ENCODE results near the gene NRN1.
A peak's percentile ranks its signal among the peaks of the same experiment; 100 is the strongest.
"Not testable (repeated sequence)": the region's sequence is repeated elsewhere in the genome, so short reads cannot be mapped to it uniquely, and the experiment has no call there.

Gene NRN1

DNA sequence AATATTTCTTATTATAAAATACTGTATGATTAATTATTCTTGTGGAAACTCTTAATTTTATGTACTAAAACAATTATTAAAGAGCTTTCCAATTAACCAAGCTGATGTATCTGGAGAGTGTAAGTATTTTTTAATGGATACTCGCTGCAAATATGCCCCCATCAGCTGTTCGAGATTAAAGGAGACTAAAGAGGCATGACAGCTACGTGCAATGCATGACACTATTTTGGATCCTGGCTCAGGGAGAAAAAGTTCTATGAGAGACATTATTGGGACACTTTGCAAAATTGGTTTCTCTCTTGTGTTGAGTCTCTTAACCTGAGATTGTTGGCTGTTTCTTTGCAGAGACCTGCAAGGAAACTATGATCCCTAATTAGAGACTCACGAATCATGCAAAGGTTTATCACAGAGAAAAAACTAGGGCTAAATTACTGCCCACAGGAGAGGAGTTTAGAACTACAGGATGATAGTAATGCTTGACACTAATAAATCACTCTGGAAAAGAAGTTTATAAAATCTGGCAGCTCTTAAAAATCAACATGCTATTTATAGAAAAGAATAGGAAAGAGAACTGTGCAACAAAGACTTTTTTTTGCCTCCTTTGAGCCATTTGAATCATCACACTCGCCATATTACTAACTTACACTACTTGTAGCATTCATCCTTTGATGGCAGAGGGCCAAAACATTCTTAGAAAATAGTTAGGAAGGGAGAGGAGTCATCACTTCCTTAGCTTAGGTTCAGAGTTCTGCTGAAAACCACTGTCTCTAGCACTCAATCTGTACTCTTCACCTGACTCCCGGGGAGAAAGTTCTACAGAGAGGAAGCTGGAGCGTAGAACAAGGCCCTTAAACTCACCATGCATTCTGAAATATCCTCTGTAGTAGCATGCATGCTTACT is 25.3 kb downstream of the NRN1 start:
- no peak for DNase-seq (ENCODE audit: low read depth)

- DNase-seq (ENCODE audit: low read depth) = no peak
Observed at GRCh38 chr6:5979650-5980420, 26.9 kb downstream of the NRN1 start.

DNA sequence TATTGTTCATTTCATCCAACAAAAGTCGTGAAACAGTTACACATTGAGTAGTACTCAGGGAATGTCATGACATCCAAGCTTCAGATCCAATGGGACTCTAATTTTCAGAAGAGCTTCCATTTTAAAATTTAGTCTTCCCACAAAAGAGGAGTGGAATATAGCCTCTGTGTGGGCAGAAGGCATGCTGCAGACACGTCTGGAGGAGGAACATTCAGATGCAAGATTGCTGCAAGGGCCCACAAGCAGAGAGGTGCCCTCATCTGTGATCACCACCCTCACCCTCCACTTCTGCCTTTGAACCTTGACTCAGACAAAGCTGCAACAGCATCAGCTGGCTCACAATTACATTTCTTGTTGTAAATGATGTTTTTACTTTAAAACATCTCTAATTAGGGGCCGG is 29.9 kb downstream of the NRN1 start:
- no peak for DNase-seq (ENCODE audit: low read depth)

- DNase-seq (ENCODE audit: low read depth) = no peak
Observed at GRCh38 chr6:5968817-5969734, 37.6 kb downstream of the NRN1 start.

DNA sequence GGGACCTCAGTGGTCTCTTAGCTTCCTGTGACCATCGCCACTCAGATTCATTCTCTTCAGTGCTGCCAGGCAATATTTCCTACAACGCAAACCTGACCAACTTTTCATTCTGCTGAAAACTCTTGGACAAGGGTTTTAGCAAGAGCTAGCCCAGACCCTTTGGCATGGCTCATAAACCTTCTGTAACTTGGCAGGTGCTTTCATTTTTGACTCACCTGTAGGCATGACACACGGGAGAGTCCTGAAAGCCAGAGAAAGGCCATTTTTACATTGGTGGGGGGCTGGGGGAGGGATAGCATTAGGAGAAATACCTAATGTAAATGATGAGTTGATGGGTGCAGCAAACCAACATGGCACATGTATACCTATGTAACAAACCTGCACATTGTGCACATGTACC is 38.7 kb downstream of the NRN1 start:
- DNase-seq (ENCODE audit: low read depth) = not testable (repeated sequence)

- DNase-seq (ENCODE audit: low read depth) = no peak
Observed at GRCh38 chr6:5967594-5967993, 39.1 kb downstream of the NRN1 start.

- DNase-seq (ENCODE audit: low read depth) = no peak
Observed at GRCh38 chr6:5962794-5963193, 43.9 kb downstream of the NRN1 start.

DNA sequence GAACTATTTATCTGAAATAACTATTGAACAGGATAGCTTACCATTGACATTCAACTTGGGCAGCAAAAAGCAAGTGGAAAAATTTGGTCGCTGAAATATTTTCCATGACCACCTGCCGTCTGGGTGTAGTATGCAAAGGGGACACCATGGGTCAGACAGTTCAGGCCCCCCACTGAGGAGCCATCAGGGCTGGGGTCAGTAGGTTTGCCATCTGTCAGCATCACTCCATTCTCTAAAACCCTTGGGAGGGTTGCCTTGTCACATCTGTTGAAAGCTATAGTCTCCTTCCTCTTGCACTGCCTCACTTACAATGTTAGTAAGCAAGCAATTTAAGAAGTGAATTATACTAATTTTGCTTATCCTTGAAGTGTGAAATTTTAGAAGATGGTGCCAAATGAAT is 44.9 kb downstream of the NRN1 start:
- DNase-seq (ENCODE audit: low read depth) = no peak

GRCh38 chr6:5960456-5960855 is 46.3 kb downstream of the NRN1 start:
- no peak for DNase-seq (ENCODE audit: low read depth)

DNA sequence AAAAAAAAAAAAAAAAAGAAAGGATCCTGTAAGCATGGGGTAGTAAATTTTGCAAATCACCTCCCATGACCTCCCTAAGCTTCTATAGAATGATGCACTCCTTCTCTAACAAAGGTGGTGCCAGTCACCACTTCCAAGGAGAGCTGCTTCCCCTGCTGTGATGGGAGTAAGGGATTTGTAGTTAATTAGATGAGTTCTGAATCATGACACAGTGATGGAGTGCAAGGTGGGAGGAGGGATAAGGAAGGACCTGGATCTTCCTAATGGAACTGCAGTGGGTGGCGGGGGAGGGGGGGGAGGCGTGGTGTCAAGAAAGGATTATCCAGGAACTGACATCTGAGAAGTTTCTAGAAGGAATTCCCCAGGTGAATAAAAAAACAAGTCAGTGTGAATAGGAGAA is 47.8 kb downstream of the NRN1 start:
- DNase-seq (ENCODE audit: low read depth) = no peak

DNA sequence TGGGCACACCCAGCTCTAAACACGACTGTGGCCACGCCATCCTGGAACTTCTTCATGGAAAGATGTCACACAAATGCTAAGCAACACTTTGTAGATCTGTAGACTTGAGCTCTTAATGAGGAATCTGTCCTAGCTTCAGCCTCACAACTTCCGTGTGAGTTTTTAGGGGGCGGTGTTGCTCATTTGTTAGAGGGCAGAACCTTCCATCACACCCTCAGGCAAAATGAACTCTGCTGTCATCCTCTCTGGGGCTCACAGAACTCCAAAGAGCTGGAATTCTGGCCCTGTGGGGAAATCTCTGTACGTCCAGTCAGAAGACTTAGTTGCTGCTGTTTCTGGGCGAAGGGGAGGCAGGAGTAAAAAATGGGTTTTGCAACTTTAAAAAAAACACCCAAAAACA is 49.8 kb downstream of the NRN1 start:
- DNase-seq (ENCODE audit: low read depth) = no peak

DNA sequence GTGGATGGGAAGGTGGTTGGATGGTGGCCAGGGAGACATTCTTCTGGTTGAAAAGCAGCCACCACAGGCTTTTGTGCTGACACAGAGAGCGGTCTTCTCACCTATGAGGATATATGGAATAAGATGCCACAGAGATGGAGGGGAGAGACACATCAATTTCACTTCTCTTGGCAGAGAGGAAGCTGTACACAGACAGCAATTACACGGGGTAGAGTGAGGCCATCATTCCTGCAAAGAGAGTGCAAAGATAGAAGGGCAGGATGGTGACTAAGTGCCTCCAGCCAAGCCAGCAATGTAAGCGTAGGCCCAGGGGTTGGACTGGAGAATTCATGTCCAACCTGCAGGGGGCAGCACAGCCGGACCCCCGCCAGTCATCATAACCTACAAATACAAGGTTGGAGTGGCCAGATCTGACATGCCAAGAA is 56.4 kb downstream of the NRN1 start:
- DNase-seq (ENCODE audit: low read depth) = peak; percentile 15
